Activated B cell treated with CpG ODN at 0.5 μM for 24 hours (primary cell): ENCODE results near the gene DMRT1. TPM values are rescaled to one million over a fixed set of nuclear protein-coding genes. Genes with fewer than 3 reads are reported as not detected.
"Not testable (repeated sequence)": the region's sequence is repeated elsewhere in the genome, so short reads cannot be mapped to it uniquely, and the experiment has no call there.

Source experiments
- ATAC-seq: fragments of 200-7000 bp; cut with Tn5 transposase; one replicate; pipeline ENCODE4 v1.10.0; 2021; ENCODE audit warnings: low read depth, mild to moderate bottlenecking, moderate library complexity
- CTCF ChIA-PET: fragments of 350-600 bp; sonication (Branson Sonifier 250); formaldehyde crosslinking; loops from one replicate; lab custom pipeline; 2021; ENCODE audit warnings: antibody characterized with exemption; lab: Charles Lee
- POLR2A ChIA-PET: fragments of 350-600 bp; sonication (Branson Sonifier 250); formaldehyde crosslinking; loops from one replicate; lab custom pipeline; 2021; ENCODE audit warnings: antibody characterized with exemption; lab: Charles Lee
- DNase-seq: peaks from one replicate; pipeline ENCODE4 v3.0.0; 2022
- H3K27ac Mint-ChIP-seq: one replicate; pipeline ENCODE4 v1.8.0; 2020; ENCODE audit warnings: mixed read lengths
- H3K27me3 Mint-ChIP-seq: one replicate; pipeline ENCODE4 v1.8.0; 2021; ENCODE audit warnings: mixed read lengths
- H3K36me3 Mint-ChIP-seq: one replicate; pipeline ENCODE4 v1.8.0; 2021; ENCODE audit warnings: low read depth, mixed read lengths
- H3K4me1 Mint-ChIP-seq: one replicate; pipeline ENCODE4 v1.8.0; 2021; ENCODE audit warnings: mixed read lengths
- H3K4me3 Mint-ChIP-seq: one replicate; pipeline ENCODE4 v1.8.0; 2020; ENCODE audit warnings: mild to moderate bottlenecking, mixed read lengths
- H3K9me3 Mint-ChIP-seq: one replicate; pipeline ENCODE4 v1.8.0; 2020; ENCODE audit warnings: mixed read lengths
- intact Hi-C: fragments of 100-400 bp; cut with micrococcal nuclease; formaldehyde crosslinking; loops from one replicate; pipeline ENCODE4 v1.15.1; 2024
- total RNA-seq: library from RNA; stranded (reverse); gene quantifications from 2 replicates; pipeline ENCODE4 v1.2.3, GENCODE V29; 2022
- TF ChIP-seq, protein P1 (sequence below): fragments of 200-600 bp; IDR thresholded peaks from one replicate; pipeline ENCODE4 v1.8.0; 2022; ENCODE audit warnings: antibody characterized with exemption, mild to moderate bottlenecking

DMRT1 gene
- total RNA-seq, 1 donor from 2014 or later = not detected

DNA sequence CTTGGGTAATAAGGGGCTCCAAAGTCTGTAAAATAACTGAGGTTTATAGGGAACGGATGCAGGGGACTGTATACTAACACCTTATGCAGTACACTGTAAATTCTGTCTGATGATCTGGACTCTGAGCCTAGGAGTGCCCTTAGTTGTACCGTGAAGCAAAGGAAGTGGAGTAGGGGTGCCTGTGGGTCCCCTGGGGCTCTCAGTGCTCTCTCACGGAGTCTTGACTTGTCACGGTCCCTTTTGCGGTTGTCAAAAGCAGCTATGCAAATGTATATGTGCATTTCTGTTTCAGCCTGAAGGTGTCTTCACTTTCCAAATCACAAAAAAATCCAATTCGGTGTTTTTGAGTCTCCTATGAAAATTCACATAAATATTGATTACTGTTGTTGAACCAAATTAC lies 17.8 kb downstream of the DMRT1 start:
- ATAC-seq (peak; percentile 99), DNase-seq (no peak)
- Mint-ChIP-seq H3K4me3 (no peak overlapping the region), H3K27ac (no peak overlapping the region), H3K36me3 (no peaks in the 10 kb centered on the region), H3K9me3 (peaks cover 4% of the 10 kb centered on the region), H3K27me3 (peaks cover 33% of the 10 kb centered on the region), H3K4me1 (peaks cover 15% of the 10 kb centered on the region)
- ChIA-PET POLR2A (interaction anchor here (0.6 kb wide), 1 partner anchor 9 kb away, joined by 17 read pairs; no protein-coding TSS in a partner anchor), CTCF (no interaction called here)
- TF ChIP-seq, protein P1, sequence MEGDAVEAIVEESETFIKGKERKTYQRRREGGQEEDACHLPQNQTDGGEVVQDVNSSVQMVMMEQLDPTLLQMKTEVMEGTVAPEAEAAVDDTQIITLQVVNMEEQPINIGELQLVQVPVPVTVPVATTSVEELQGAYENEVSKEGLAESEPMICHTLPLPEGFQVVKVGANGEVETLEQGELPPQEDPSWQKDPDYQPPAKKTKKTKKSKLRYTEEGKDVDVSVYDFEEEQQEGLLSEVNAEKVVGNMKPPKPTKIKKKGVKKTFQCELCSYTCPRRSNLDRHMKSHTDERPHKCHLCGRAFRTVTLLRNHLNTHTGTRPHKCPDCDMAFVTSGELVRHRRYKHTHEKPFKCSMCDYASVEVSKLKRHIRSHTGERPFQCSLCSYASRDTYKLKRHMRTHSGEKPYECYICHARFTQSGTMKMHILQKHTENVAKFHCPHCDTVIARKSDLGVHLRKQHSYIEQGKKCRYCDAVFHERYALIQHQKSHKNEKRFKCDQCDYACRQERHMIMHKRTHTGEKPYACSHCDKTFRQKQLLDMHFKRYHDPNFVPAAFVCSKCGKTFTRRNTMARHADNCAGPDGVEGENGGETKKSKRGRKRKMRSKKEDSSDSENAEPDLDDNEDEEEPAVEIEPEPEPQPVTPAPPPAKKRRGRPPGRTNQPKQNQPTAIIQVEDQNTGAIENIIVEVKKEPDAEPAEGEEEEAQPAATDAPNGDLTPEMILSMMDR = no peak
- intact Hi-C loops = no loop called here

DNA sequence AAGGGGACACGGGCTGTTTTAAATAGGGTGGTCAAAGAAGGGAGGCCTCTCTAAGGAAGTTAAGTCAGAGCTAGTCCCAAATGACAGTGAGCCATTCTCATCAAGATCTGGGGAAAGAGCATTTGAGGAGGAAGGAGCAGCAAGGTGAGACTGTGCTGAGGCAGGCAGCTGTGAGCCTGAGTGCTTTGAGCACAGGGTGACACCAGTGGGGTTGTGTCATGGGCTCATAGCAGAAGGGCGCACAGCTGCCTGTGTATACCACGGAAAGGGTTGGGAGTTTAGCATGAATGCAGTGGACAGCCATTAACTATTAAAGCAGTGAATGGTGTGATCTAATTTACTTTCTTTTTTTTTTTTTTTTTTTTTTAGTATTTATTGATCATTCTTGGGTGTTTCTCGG lies 19.2 kb downstream of the DMRT1 start:
- no peak overlapping the region for H3K4me3 Mint-ChIP-seq
- H3K4me1 Mint-ChIP-seq = peaks cover 15% of the 10 kb centered on the region
- DNase-seq = no peak
- ChIA-PET POLR2A (no interaction called here), CTCF (no interaction called here)
- intact Hi-C loops = no loop called here
- no peak overlapping the region for H3K27ac Mint-ChIP-seq
- no peak for ATAC-seq
- peaks cover 4% of the 10 kb centered on the region for H3K9me3 Mint-ChIP-seq
- TF ChIP-seq, protein P1 = no peak
- no peaks in the 10 kb centered on the region for H3K36me3 Mint-ChIP-seq
- peaks cover 37% of the 10 kb centered on the region for H3K27me3 Mint-ChIP-seq

DNA sequence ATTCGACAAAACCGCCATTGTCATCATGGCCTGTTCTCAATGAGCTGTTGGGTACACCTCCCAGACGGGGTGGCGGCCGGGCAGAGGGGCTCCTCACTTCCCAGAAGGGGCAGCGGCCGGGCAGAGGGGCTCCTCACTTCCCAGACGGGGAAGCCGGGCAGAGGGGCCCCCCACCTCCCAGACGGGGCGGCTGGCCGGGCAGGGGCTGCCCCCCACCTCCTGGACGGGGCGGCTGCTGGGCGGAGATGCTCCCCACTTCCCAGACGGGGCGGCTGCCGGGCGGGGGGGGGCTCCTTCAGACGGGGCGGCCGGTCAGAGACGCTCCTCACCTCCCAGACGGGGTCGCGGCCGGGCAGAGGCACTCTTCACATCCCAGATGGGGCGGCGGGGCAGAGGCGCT lies 20.0 kb downstream of the DMRT1 start:
- ATAC-seq, H3K9me3 Mint-ChIP-seq, DNase-seq, H3K4me3 Mint-ChIP-seq, H3K27ac Mint-ChIP-seq, CTCF ChIA-PET, H3K36me3 Mint-ChIP-seq, intact Hi-C loops, POLR2A ChIA-PET: not testable (repeated sequence)
- H3K27me3 Mint-ChIP-seq = peaks cover 36% of the 10 kb centered on the region
- peaks cover 15% of the 10 kb centered on the region for H3K4me1 Mint-ChIP-seq

DNA sequence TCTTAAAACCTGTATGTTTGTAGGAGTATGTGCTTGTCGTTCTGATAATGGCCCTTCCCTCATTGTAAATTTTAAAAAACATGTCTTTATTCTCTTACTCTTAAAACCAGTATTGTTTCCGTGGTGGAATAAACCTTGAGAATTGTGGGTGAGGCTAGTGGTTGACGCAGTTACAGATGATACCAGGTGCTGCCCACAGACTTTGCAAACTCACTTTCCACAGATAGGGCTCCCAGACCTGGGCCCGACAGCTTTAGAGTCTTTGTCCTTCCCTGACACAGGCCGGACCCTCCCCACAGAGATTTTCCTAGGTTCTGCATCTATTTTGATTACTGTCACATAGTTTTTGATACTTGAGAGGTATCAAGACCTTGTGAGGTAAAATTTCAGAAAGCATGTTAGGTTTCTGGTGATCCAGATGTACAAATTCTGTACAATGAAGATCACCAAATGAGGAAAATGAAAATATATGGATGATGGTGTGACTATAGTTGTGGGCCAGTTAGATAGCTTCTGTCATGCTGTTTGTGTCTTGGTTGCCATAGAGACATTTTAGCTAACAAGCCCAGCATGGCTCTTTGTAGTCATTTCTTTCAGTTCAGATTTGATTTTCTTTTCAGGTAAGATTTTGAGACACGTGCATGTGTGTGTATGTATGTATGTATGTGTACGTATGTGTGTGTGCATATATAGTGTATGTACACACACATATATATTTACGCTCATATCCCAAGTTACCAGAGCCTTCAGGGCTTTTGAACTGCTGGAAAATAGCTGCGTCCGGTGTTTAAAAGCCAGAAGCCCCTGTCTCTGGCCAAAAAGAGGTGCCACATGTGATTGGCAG lies 33.8 kb downstream of the DMRT1 start:
- no peaks in the 10 kb centered on the region for H3K9me3 Mint-ChIP-seq
- no peak overlapping the region for H3K4me3 Mint-ChIP-seq
- intact Hi-C loops = no loop called here
- POLR2A ChIA-PET = no interaction called here
- H3K27me3 Mint-ChIP-seq = peaks cover 17% of the 10 kb centered on the region
- ATAC-seq (no peak), DNase-seq (no peak)
- TF ChIP-seq, protein P1 = no peak
- H3K36me3 Mint-ChIP-seq = no peaks in the 10 kb centered on the region
- CTCF ChIA-PET = no interaction called here
- no peak overlapping the region for H3K27ac Mint-ChIP-seq
- no peaks in the 10 kb centered on the region for H3K4me1 Mint-ChIP-seq

DNA sequence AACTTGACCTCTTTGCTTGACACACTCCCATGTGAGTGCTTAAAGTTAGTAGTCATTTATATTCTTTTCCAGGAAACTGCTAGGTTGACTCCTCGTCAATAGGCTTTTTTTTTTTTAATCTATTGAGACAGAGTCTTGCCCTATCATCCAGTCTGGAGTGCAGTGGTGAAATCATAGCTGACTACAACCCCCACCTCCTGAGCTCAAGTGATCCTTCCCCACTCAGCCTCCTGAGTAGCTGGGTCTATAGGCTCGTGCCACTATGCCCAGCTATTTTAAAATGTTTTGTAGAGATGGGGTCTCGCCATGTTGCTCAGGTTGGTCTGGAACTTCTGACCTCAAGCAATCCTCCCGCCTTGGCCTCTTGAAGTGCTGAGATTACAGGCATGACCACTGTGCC lies 34.9 kb downstream of the DMRT1 start:
- ATAC-seq (no peak), DNase-seq (no peak)
- H3K27ac Mint-ChIP-seq = no peak overlapping the region
- no peaks in the 10 kb centered on the region for H3K36me3 Mint-ChIP-seq
- no peaks in the 10 kb centered on the region for H3K4me1 Mint-ChIP-seq
- TF ChIP-seq, protein P1 = no peak
- peaks cover 21% of the 10 kb centered on the region for H3K27me3 Mint-ChIP-seq
- intact Hi-C loops = no loop called here
- POLR2A ChIA-PET = no interaction called here
- no peaks in the 10 kb centered on the region for H3K9me3 Mint-ChIP-seq
- CTCF ChIA-PET = no interaction called here
- H3K4me3 Mint-ChIP-seq = no peak overlapping the region
